ENCODE data around the gene FLT3LG. TPM values are rescaled to one million over a fixed set of nuclear protein-coding genes. Genes with fewer than 3 reads are reported as not detected.
A peak's percentile ranks its signal among the peaks of the same experiment; 100 is the strongest.

The FLT3LG gene
- total and polyA plus RNA-seq, 7 experiments from 2014 or later, result 90.6 to 401 (median 168) TPM

GRCh38 chr19:49433240-49433901 is 40.6 kb upstream of the FLT3LG start:
- intact Hi-C loops (cut with micrococcal nuclease), result no loop called here
- POLR2A ChIA-PET, result interaction anchor here (0.6 kb wide), 1 partner anchor 42 kb away, joined by 4 read pairs; no protein-coding TSS in a partner anchor
- Histone ChIP-seq H3K36me3 (ENCODE audit: control insufficient read depth in 2 of 3, insufficient read depth in 3 of 3, low read length in 3 of 3) (no peaks in the 10 kb centered on the region), H3K27me3 (ENCODE audit: control insufficient read depth in 2 of 2, insufficient read depth in 2 of 2, low read length in 2 of 2) (peaks cover 12 to 53% of the 10 kb centered on the region in 2 donors), H3K27ac (ENCODE audit: low read depth, low read length) (no peak overlapping the region), H3K4me3 (ENCODE audit: low read length) (no peak overlapping the region), H3K4me1 (ENCODE audit: control insufficient read depth in 2 of 2, insufficient read depth in 2 of 2, low read length in 2 of 2) (peaks cover 3 to 27% of the 10 kb centered on the region in 2 donors), H3K9me3 (ENCODE audit: control insufficient read depth in 2 of 3, low read length in 3 of 3) (no peaks in the 10 kb centered on the region)
- DNase-seq (no peak), ATAC-seq (no peak)
- peaks cover 0 to 2% (median 0%) of the 10 kb centered on the region in 5 donors for H3K36me3 Mint-ChIP-seq
- H3K27me3 Mint-ChIP-seq, result peaks cover 81 to 97% (median 85%) of the 10 kb centered on the region in 5 donors
- CTCF ChIA-PET, result no interaction called here
- peak overlapping the region in 9 of 10 donors; percentile 35 to 74 (median 64) for H3K4me3 Mint-ChIP-seq
- H3K9me3 Mint-ChIP-seq, result peaks cover 0 to 5% (median 0%) of the 10 kb centered on the region in 11 donors
- H3K27ac Mint-ChIP-seq, result peak overlapping the region in 2 of 9 donors; percentile 32 to 51
- peaks cover 25 to 40% (median 26%) of the 10 kb centered on the region in 7 donors for H3K4me1 Mint-ChIP-seq

- peaks cover 0 to 2% (median 0%) of the 10 kb centered on the region in 5 donors for H3K36me3 Mint-ChIP-seq
- peak overlapping the region in 2 of 9 donors; percentile 44 to 59 for H3K27ac Mint-ChIP-seq
- Histone ChIP-seq H3K9me3 (ENCODE audit: control insufficient read depth in 2 of 3, low read length in 3 of 3) (no peaks in the 10 kb centered on the region), H3K27ac (ENCODE audit: low read depth, low read length) (no peak overlapping the region), H3K27me3 (ENCODE audit: control insufficient read depth in 2 of 2, insufficient read depth in 2 of 2, low read length in 2 of 2) (peaks cover 20 to 64% of the 10 kb centered on the region in 2 donors), H3K4me3 (ENCODE audit: low read length) (no peak overlapping the region), H3K36me3 (ENCODE audit: control insufficient read depth in 2 of 3, insufficient read depth in 3 of 3, low read length in 3 of 3) (no peaks in the 10 kb centered on the region), H3K4me1 (ENCODE audit: control insufficient read depth in 2 of 2, insufficient read depth in 2 of 2, low read length in 2 of 2) (peaks cover 3 to 26% of the 10 kb centered on the region in 2 donors)
- peaks cover 20 to 35% (median 25%) of the 10 kb centered on the region in 7 donors for H3K4me1 Mint-ChIP-seq
- intact Hi-C loops (cut with micrococcal nuclease), result no loop called here
- no peak for DNase-seq
- H3K27me3 Mint-ChIP-seq, result peaks cover 84 to 97% (median 87%) of the 10 kb centered on the region in 5 donors
- ATAC-seq, result no peak
- peak overlapping the region in 1 of 10 donors; percentile 32 for H3K4me3 Mint-ChIP-seq
- ChIA-PET CTCF (no interaction called here), POLR2A (interaction anchor here (0.6 kb wide), 1 partner anchor 107 kb away, joined by 3 read pairs; no protein-coding TSS in a partner anchor)
- peaks cover 0 to 5% (median 0%) of the 10 kb centered on the region in 11 donors for H3K9me3 Mint-ChIP-seq
Measured at GRCh38 chr19:49434907-49435583, 39.0 kb upstream of the FLT3LG start.

- Histone ChIP-seq H3K4me1 (ENCODE audit: control insufficient read depth in 2 of 2, insufficient read depth in 2 of 2, low read length in 2 of 2) (peaks cover 3 to 26% of the 10 kb centered on the region in 2 donors), H3K36me3 (ENCODE audit: control insufficient read depth in 2 of 3, insufficient read depth in 3 of 3, low read length in 3 of 3) (no peaks in the 10 kb centered on the region), H3K4me3 (ENCODE audit: low read length) (no peak overlapping the region), H3K27ac (ENCODE audit: low read depth, low read length) (no peak overlapping the region), H3K9me3 (ENCODE audit: control insufficient read depth in 2 of 3, low read length in 3 of 3) (no peaks in the 10 kb centered on the region), H3K27me3 (ENCODE audit: control insufficient read depth in 2 of 2, insufficient read depth in 2 of 2, low read length in 2 of 2) (peaks cover 25 to 71% of the 10 kb centered on the region in 2 donors)
- ATAC-seq (no peak), DNase-seq (no peak)
- peak overlapping the region in 3 of 9 donors; percentile 39 to 59 (median 44) for H3K27ac Mint-ChIP-seq
- H3K36me3 Mint-ChIP-seq, result peaks cover 0 to 3% (median 0%) of the 10 kb centered on the region in 5 donors
- ChIA-PET CTCF (interaction anchor here (0.9 kb wide), 1 partner anchor 27 kb away, joined by 3 read pairs; no protein-coding TSS in a partner anchor), POLR2A (interaction anchor here (1.0 to 1.1 kb wide), 2 partner anchors 10 to 20 kb away, joined by 3 to 4 read pairs; no protein-coding TSS in a partner anchor)
- H3K4me1 Mint-ChIP-seq, result peaks cover 21 to 35% (median 28%) of the 10 kb centered on the region in 7 donors
- H3K27me3 Mint-ChIP-seq, result peaks cover 84 to 98% (median 87%) of the 10 kb centered on the region in 5 donors
- H3K4me3 Mint-ChIP-seq, result no peak overlapping the region
- intact Hi-C loops (cut with micrococcal nuclease), result no loop called here
- peaks cover 0 to 2% (median 0%) of the 10 kb centered on the region in 11 donors for H3K9me3 Mint-ChIP-seq
Measured at GRCh38 chr19:49435670-49436069, 38.3 kb upstream of the FLT3LG start.

GRCh38 chr19:49436381-49437017 is 37.5 kb upstream of the FLT3LG start:
- peak in 4 of 9 donors; percentile 23 to 73 (median 42) for DNase-seq
- H3K4me1 Mint-ChIP-seq, result peaks cover 23 to 39% (median 30%) of the 10 kb centered on the region in 7 donors
- ATAC-seq, result peak; percentile 64
- peak overlapping the region in 2 of 9 donors; percentile 19 to 62 for H3K27ac Mint-ChIP-seq
- ChIA-PET CTCF (interaction anchor here (0.9 kb wide), 1 partner anchor 27 kb away, joined by 3 read pairs; no protein-coding TSS in a partner anchor), POLR2A (interaction anchor here (0.7 to 1.1 kb wide), 3 partner anchors 9 to 25 kb away, joined by 3 to 4 read pairs (median 4); no protein-coding TSS in a partner anchor)
- intact Hi-C loops (cut with micrococcal nuclease), result no loop called here
- Histone ChIP-seq H3K27ac (ENCODE audit: low read depth, low read length) (no peak overlapping the region), H3K36me3 (ENCODE audit: control insufficient read depth in 2 of 3, insufficient read depth in 3 of 3, low read length in 3 of 3) (no peaks in the 10 kb centered on the region), H3K27me3 (ENCODE audit: control insufficient read depth in 2 of 2, insufficient read depth in 2 of 2, low read length in 2 of 2) (peaks cover 27 to 70% of the 10 kb centered on the region in 2 donors), H3K4me3 (ENCODE audit: low read length) (no peak overlapping the region), H3K9me3 (ENCODE audit: control insufficient read depth in 2 of 3, low read length in 3 of 3) (no peaks in the 10 kb centered on the region), H3K4me1 (ENCODE audit: control insufficient read depth in 2 of 2, insufficient read depth in 2 of 2, low read length in 2 of 2) (peaks cover 3 to 26% of the 10 kb centered on the region in 2 donors)
- peak overlapping the region in 3 of 10 donors; percentile 6 to 38 (median 17) for H3K4me3 Mint-ChIP-seq
- H3K9me3 Mint-ChIP-seq, result peaks cover 0 to 2% (median 0%) of the 10 kb centered on the region in 11 donors
- H3K36me3 Mint-ChIP-seq, result peaks cover 0 to 5% (median 0%) of the 10 kb centered on the region in 5 donors
- H3K27me3 Mint-ChIP-seq, result peaks cover 85 to 95% (median 88%) of the 10 kb centered on the region in 5 donors

- no peak overlapping the region for H3K4me3 ChIP-seq (ENCODE audit: low read length)
- Mint-ChIP-seq H3K27me3 (peaks cover 87 to 97% (median 91%) of the 10 kb centered on the region in 5 donors), H3K4me1 (peaks cover 26 to 43% (median 34%) of the 10 kb centered on the region in 7 donors), H3K4me3 (no peak overlapping the region), H3K27ac (no peak overlapping the region), H3K9me3 (peaks cover 0 to 3% (median 0%) of the 10 kb centered on the region in 11 donors), H3K36me3 (peaks cover 0 to 5% (median 0%) of the 10 kb centered on the region in 5 donors)
- no peaks in the 10 kb centered on the region for H3K9me3 ChIP-seq (ENCODE audit: control insufficient read depth in 2 of 3, low read length in 3 of 3)
- H3K4me1 ChIP-seq (ENCODE audit: control insufficient read depth in 2 of 2, insufficient read depth in 2 of 2, low read length in 2 of 2), result peaks cover 7 to 27% of the 10 kb centered on the region in 2 donors
- H3K27me3 ChIP-seq (ENCODE audit: control insufficient read depth in 2 of 2, insufficient read depth in 2 of 2, low read length in 2 of 2), result peaks cover 33 to 68% of the 10 kb centered on the region in 2 donors
- DNase-seq (no peak), ATAC-seq (no peak)
- H3K36me3 ChIP-seq (ENCODE audit: control insufficient read depth in 2 of 3, insufficient read depth in 3 of 3, low read length in 3 of 3), result no peaks in the 10 kb centered on the region
- intact Hi-C loops (cut with micrococcal nuclease), result no loop called here
- no peak overlapping the region for H3K27ac ChIP-seq (ENCODE audit: low read depth, low read length)
- CTCF ChIA-PET, result no interaction called here
- POLR2A ChIA-PET, result interaction anchor here (0.7 kb wide), 1 partner anchor 26 kb away, joined by 4 read pairs; no protein-coding TSS in a partner anchor
Measured at GRCh38 chr19:49437231-49437630, 36.8 kb upstream of the FLT3LG start.

- CTCF ChIA-PET, result no interaction called here
- intact Hi-C loops (cut with micrococcal nuclease), result no loop called here
- Histone ChIP-seq H3K27me3 (ENCODE audit: control insufficient read depth in 2 of 2, insufficient read depth in 2 of 2, low read length in 2 of 2) (peaks cover 28 to 60% of the 10 kb centered on the region in 2 donors), H3K4me1 (ENCODE audit: control insufficient read depth in 2 of 2, insufficient read depth in 2 of 2, low read length in 2 of 2) (peaks cover 9 to 20% of the 10 kb centered on the region in 2 donors), H3K4me3 (ENCODE audit: low read length) (no peak overlapping the region), H3K36me3 (ENCODE audit: control insufficient read depth in 2 of 3, insufficient read depth in 3 of 3, low read length in 3 of 3) (no peaks in the 10 kb centered on the region), H3K27ac (ENCODE audit: low read depth, low read length) (no peak overlapping the region), H3K9me3 (ENCODE audit: control insufficient read depth in 2 of 3, low read length in 3 of 3) (no peaks in the 10 kb centered on the region)
- DNase-seq (no peak), ATAC-seq (no peak)
- Mint-ChIP-seq H3K36me3 (peaks cover 0 to 5% (median 0%) of the 10 kb centered on the region in 5 donors), H3K4me1 (peaks cover 26 to 49% (median 34%) of the 10 kb centered on the region in 7 donors), H3K9me3 (peaks cover 0 to 3% (median 0%) of the 10 kb centered on the region in 11 donors), H3K27ac (no peak overlapping the region), H3K4me3 (no peak overlapping the region), H3K27me3 (peaks cover 82 to 97% (median 85%) of the 10 kb centered on the region in 5 donors)
- POLR2A ChIA-PET, result no interaction called here
Measured at GRCh38 chr19:49438261-49438660, 35.8 kb upstream of the FLT3LG start.

Data from naive thymus-derived CD4-positive, alpha-beta T cell (primary cell).